Neural cell (in vitro differentiated cells): ENCODE measurements around the gene NELFA. TPM values are rescaled to one million over a fixed set of nuclear protein-coding genes. Genes with fewer than 3 reads are reported as not detected.

ENCODE experiments used
- H2AFZ ChIP-seq: fragments of 200-600, 300-800 bp; sonication (generic), shearing (Covaris generic); 2 replicates; pipeline ENCODE4 v1.6.0; 2014; ENCODE audit warnings: low read depth, mild to moderate bottlenecking, antibody characterized with exemption, low read length, moderate library complexity
- H3F3A ChIP-seq: fragments of 200-600 bp; shearing (Covaris generic); 2 replicates; pipeline ENCODE4 v1.6.1; 2016; ENCODE audit warnings: mild to moderate bottlenecking, moderate library complexity, mixed read lengths, antibody characterized with exemption, low read length; ENCODE audit not compliant: insufficient read depth, poor library complexity, severe bottlenecking
- H3K27ac ChIP-seq: fragments of 200-600, 300-800 bp; sonication (generic), shearing (Covaris generic); 2 replicates; pipeline ENCODE4 v1.5.1; 2014; ENCODE audit warnings: mild to moderate bottlenecking, low read length, moderate library complexity
- H3K27me3 ChIP-seq: fragments of 300-800, 200-600 bp; sonication (generic), shearing (Covaris generic); 2 replicates; pipeline ENCODE4 v1.6.0; 2014; ENCODE audit warnings: mild to moderate bottlenecking, low read depth, low read length, moderate library complexity; ENCODE audit not compliant: insufficient read depth
- H3K36me3 ChIP-seq: fragments of 300-800, 200-600 bp; sonication (generic), shearing (Covaris generic); 2 replicates; pipeline ENCODE4 v1.5.1; 2014; ENCODE audit warnings: mild to moderate bottlenecking, antibody characterized with exemption, low read length, moderate library complexity; ENCODE audit not compliant: insufficient read depth
- H3K4me2 ChIP-seq: fragments of 300-800, 200-600 bp; sonication (generic), shearing (Covaris generic); 2 replicates; pipeline ENCODE4 v1.6.0; 2014; ENCODE audit warnings: mild to moderate bottlenecking, low read length
- H3K4me3 ChIP-seq: fragments of 300-800, 200-600 bp; sonication (generic), shearing (Covaris generic); 2 replicates; pipeline ENCODE4 v1.5.1; 2014; ENCODE audit warnings: mild to moderate bottlenecking, low read length, moderate library complexity
- H3K79me2 ChIP-seq: fragments of 200-600 bp; shearing (Covaris generic); replicated peaks from 2 replicates; pipeline ENCODE4 v1.6.0; 2014; ENCODE audit warnings: mild to moderate bottlenecking, low read length, moderate library complexity; ENCODE audit not compliant: insufficient read depth
- H3K9ac ChIP-seq: fragments of 300-800, 200-600 bp; sonication (generic), shearing (Covaris generic); 2 replicates; pipeline ENCODE4 v1.6.1; 2016; ENCODE audit warnings: mild to moderate bottlenecking, low read length, mixed read lengths
- H3K9me2 ChIP-seq: fragments of 200-600 bp; shearing (Covaris generic); 2 replicates; pipeline ENCODE4 v1.6.1; 2016; ENCODE audit warnings: mild to moderate bottlenecking, low read length, mixed read lengths; ENCODE audit not compliant: insufficient read depth
- H3K9me3 ChIP-seq: fragments of 200-600, 300-800 bp; sonication (generic), shearing (Covaris generic); 2 replicates; pipeline ENCODE4 v1.6.1; 2016; ENCODE audit warnings: mild to moderate bottlenecking, mixed run types, low read length, moderate library complexity, mixed read lengths
- H4K20me1 ChIP-seq: fragments of 200-600 bp; shearing (Covaris generic); 2 replicates; pipeline ENCODE4 v1.6.1; 2016; ENCODE audit warnings: mild to moderate bottlenecking, mixed run types; ENCODE audit not compliant: insufficient read depth
- CTCF ChIP-seq: fragments of 450-650 bp; IDR thresholded peaks from 2 replicates; pipeline ENCODE4 v1.5.1; 2014; ENCODE audit warnings: antibody characterized with exemption, mild to moderate bottlenecking, moderate library complexity; ENCODE audit not compliant: poor library complexity, severe bottlenecking
- EP300 ChIP-seq: fragments of 450-650 bp; conservative IDR thresholded peaks from 2 replicates; pipeline ENCODE4 v1.6.1; 2014; ENCODE audit warnings: antibody characterized with exemption, mild to moderate bottlenecking, moderate library complexity; ENCODE audit not compliant: poor library complexity, severe bottlenecking
- EZH2 ChIP-seq: fragments of 200-600, 300-800 bp; shearing (Covaris generic), sonication (generic); IDR thresholded peaks from 2 replicates; pipeline ENCODE4 v1.6.1; 2014; ENCODE audit warnings: antibody characterized with exemption, low read length, borderline replicate concordance, mild to moderate bottlenecking; ENCODE audit not compliant: insufficient read depth, poor library complexity, severe bottlenecking
- MXI1 ChIP-seq: fragments of 450-650 bp; conservative IDR thresholded peaks from 2 replicates; pipeline ENCODE4 v1.6.1; 2014; ENCODE audit warnings: antibody characterized with exemption, mild to moderate bottlenecking; ENCODE audit not compliant: poor library complexity, severe bottlenecking
- POLR2AphosphoS5 ChIP-seq: IDR thresholded peaks from 2 replicates; pipeline ENCODE4 v1.6.1; 2012
- RAD21 ChIP-seq: fragments of 450-650 bp; conservative IDR thresholded peaks from 2 replicates; pipeline ENCODE4 v1.6.1; 2014; ENCODE audit warnings: antibody characterized with exemption, mild to moderate bottlenecking, moderate library complexity
- REST ChIP-seq: IDR thresholded peaks from 2 replicates; pipeline ENCODE4 v1.6.1; 2012; ENCODE audit warnings: borderline replicate concordance
- SMC3 ChIP-seq: fragments of 450-650 bp; conservative IDR thresholded peaks from 2 replicates; pipeline ENCODE4 v1.6.1; 2014; ENCODE audit warnings: antibody characterized with exemption, mild to moderate bottlenecking, moderate library complexity; ENCODE audit not compliant: poor library complexity
- TAF1 ChIP-seq: IDR thresholded peaks from 2 replicates; pipeline ENCODE4 v1.6.1; 2012; ENCODE audit warnings: low read depth
- polyA minus RNA-seq: library from RNA; depleted of rRNA, polyadenylated mRNA; stranded (reverse); fragments of >200 nt; gene quantifications from 2 replicates; pipeline ENCODE4 v1.2.3, GENCODE V29; 2014
- polyA plus RNA-seq: library from polyadenylated mRNA; depleted of rRNA; stranded (reverse); fragments of >200 nt; gene quantifications from 2 replicates; pipeline ENCODE4 v1.2.3, GENCODE V29; 2014

NELFA gene
- polyA plus RNA-seq (40.5 and 56.7 TPM in 2 replicates), polyA minus RNA-seq (48.6 and 57.2 TPM in 2 replicates)

- Histone ChIP-seq H3K27me3 (no peaks in the 10 kb centered on the region), H3K4me3 (peak within 1 kb of the TSS; percentile 96), H2AFZ (peak within 1 kb of the TSS; percentile 75), H3K9me3 (no peaks in the 10 kb centered on the region), H3K27ac (peak within 1 kb of the TSS; percentile 96), H3K4me2 (peak within 1 kb of the TSS; percentile 95), H3K9me2 (no peaks in the 10 kb centered on the region), H3K9ac (peak within 1 kb of the TSS; percentile 94), H3K36me3 (no peaks in the 10 kb centered on the region), H3K79me2 (peaks cover 36% of the 10 kb centered on the region), H3F3A (peaks cover 6% of the 10 kb centered on the region), H4K20me1 (no peaks in the 10 kb centered on the region)
- peak; percentile 42 for TF ChIP-seq RAD21
- peak; percentile 86 for TF ChIP-seq MXI1
- no peak for TF ChIP-seq SMC3
- peak; percentile 88 for TF ChIP-seq POLR2AphosphoS5
- TF ChIP-seq CTCF = peak; percentile 68
- peak; percentile 100 for TF ChIP-seq TAF1
- peak; percentile 50 for TF ChIP-seq EP300
- TF ChIP-seq EZH2 = no peak
- peak; percentile 99 for TF ChIP-seq REST
Observed at GRCh38 chr4:2008921-2009650, at the start of gene NELFA. TSS of gene NELFA (minus strand) at chr4:2008974. CDS start at chr4:2008959, 15 bp downstream.

GRCh38 chr4:2057382-2058065, 48.8 kb upstream of the NELFA start:
- no peak overlapping the region for H2AFZ ChIP-seq
- no peaks in the 10 kb centered on the region for H3K27me3 ChIP-seq
- H3F3A ChIP-seq = no peaks in the 10 kb centered on the region
- H3K79me2 ChIP-seq = no peaks in the 10 kb centered on the region
- H3K27ac ChIP-seq = no peak overlapping the region
- TF ChIP-seq EZH2 (no peak), POLR2AphosphoS5 (no peak), TAF1 (no peak), RAD21 (no peak), REST (no peak), SMC3 (no peak)
- H3K9me3 ChIP-seq = no peaks in the 10 kb centered on the region
- no peaks in the 10 kb centered on the region for H3K9me2 ChIP-seq
- H4K20me1 ChIP-seq = peaks cover 7% of the 10 kb centered on the region
- peak overlapping the region; percentile 70 for H3K4me2 ChIP-seq
- H3K4me3 ChIP-seq = peak overlapping the region; percentile 89
- H3K36me3 ChIP-seq = no peaks in the 10 kb centered on the region
- H3K9ac ChIP-seq = peak overlapping the region; percentile 85
